ENCODE measurements around the gene RNF208.
"Not testable (repeated sequence)": the region's sequence is repeated elsewhere in the genome, so short reads cannot be mapped to it uniquely, and the experiment has no call there.

The RNF208 gene, protein sequence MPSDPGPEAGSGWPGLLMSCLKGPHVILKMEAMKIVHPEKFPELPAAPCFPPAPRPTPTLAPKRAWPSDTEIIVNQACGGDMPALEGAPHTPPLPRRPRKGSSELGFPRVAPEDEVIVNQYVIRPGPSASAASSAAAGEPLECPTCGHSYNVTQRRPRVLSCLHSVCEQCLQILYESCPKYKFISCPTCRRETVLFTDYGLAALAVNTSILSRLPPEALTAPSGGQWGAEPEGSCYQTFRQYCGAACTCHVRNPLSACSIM

DNA sequence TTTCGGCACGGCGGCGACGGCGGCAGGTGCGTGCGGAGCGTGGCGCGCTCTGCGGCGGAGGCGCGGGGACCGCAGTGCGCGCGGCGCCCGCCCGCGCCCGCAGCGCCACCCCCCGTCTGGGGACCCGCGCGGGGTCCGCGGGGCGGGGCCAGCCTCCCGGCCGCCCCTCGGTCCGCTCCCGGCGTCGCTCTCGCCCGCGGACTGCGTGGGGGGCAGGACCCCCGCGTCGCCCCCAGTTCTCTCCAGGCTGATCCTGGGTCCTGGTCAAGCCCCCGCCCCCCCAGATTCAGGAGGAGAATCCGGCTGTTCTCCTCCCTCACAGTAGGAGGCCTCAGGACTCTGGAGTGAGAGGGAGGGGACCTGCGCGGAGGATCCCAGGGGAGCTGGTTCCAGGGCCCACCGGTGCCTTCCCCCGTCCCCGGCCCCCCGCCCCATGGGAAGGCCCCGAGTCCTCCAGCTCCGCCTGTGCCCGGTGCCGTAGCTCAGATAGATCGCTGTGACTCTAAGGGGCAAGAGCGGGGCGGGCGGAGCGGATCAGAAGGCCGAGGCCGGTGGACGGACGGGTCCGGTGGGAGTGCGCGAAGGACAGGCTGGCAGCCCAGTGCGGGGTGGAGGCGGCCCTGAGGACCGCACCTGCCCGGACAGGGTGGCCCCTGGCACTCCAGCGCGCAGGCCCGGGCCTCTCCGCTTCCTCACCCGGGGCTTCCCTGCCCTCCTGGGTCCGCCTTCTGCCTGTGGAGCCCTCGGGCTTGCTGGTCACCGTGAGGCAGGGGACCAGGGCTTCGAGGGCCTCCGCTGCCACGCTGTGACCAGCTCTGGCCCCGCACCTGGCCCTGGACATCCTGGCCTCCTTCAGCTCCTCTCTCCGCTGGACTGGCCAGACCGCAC is at the start of gene RNF208:
RNF208 (minus strand) TSS at position 51 of the 888 bp plus-strand sequence. CDS start 1,028 bp downstream, outside the sequence.
- no peak for DNase-seq

- DNase-seq: no peak
Observed at GRCh38 chr9:137271696-137272076, 49.6 kb upstream of the RNF208 start.

DNA sequence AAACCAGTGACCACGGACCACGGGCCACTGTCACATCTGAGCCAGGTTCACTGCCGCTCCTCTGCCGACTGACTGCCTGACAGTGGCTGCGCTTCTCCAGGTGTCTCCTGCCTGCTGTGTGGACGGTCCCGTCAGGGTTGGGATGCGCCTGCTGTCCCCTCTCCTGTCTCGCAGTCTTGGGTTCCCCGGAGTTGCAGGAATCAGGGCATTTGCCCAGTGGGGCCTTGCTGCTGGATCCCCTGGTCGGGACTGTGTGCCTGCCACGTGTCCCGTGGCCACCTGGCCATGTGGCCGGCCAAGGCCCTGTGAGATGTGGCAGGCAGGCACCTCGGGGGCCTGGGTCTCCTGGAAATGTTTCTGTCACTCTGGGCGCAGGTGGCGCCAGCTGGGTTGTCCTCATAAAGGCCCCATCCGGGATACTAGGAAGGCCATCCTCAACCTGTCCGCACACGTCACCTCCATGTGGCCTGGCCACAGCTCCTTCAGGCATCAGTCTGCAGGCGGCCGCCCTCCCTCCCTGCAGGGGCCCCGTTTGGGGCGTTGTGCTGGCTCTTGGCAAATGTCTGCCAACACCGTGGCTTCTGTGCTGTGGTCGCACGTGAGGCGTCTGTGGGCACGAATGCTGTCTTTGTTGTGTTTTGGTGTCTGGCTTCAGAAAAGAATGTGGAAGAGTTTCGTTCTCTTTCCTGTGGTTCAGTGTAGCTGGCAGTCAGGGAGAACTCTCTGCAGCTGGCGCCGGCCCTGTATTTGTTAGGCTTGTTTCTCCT is 49.1 kb upstream of the RNF208 start:
- no peak for DNase-seq

- DNase-seq: no peak
Observed at GRCh38 chr9:137269231-137269772, 47.3 kb upstream of the RNF208 start.

GRCh38 chr9:137268538-137269201 is 46.6 kb upstream of the RNF208 start:
- no peak for DNase-seq

GRCh38 chr9:137267933-137268355 is 45.9 kb upstream of the RNF208 start:
- no peak for DNase-seq

- DNase-seq: no peak
Observed at GRCh38 chr9:137266585-137267453, 44.8 kb upstream of the RNF208 start.

- DNase-seq: no peak
Observed at GRCh38 chr9:137266162-137266527, 44.1 kb upstream of the RNF208 start.

DNA sequence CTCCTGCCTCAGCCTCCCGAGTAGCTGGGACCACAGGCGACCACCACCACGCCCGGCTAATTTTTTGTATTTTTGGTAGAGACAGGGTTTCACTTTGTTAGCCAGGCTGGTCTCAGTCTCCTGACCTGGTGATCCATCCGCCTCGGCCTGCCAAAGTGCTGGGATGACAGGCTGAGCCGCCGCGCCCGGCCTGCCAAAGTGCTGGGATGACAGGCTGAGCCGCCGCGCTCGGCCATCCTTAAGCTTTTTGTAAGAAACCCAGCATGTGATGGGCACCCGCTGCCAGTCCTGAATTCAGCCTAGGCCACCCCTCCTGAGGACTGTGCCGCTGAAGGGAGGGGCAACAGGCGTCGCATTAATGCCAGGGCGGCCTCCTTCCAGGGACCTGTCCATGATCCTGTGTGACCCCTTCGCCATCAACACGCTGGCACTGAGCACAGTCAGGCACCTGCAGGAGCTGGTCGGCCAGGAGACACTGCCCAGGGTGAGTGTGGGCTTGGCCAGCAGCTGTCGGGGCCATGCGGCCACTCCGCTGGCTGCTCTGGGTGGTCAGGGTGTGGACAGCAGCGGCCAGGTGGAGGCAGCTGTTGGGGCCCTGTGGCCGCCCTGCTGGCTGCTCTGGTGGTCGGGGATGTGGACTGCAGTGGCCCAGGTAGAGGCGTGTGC is 43.6 kb upstream of the RNF208 start:
- no peak for DNase-seq

DNA sequence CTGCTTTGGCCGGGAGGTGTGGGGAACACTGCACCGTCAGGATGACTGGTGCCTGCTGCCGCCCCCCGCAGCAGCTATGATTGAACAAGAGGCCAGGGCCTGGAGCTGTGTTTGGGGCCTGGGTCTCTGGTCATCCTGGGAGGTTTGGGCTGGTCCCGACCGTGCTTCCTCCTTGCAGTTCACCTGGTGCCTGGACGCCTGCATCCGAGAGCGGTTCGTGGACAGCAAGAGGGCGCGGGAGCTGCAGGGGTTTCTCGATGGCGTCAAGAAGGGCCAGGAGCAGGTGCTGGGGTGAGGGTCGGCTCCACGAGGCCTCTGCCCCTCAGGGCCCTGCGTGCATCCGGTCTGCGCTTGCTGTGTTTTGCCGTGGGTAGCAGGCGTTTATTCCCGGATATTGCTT is 42.0 kb upstream of the RNF208 start:
- no peak for DNase-seq

DNA sequence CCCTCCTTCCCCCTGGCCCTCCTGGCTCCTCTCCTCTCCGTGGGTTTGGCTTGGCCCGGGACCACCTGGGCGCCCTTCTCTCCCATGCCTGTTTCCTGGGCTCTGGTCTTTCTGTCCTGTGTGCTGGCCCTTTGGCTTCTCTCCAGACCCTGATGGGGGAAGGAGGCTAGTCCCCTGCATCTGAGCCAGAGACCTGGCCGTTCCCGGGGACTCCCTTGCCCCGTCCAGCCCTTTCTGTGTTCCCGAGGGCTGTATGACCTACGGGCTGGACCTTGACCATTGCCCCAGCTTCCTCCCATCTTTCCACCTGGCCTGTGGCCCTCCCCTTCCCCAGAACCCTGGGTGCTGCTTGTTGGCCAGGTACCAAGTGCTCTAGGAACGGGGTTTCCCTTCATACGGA is 41.5 kb upstream of the RNF208 start:
- DNase-seq: no peak

- DNase-seq: no peak
Observed at GRCh38 chr9:137262909-137263285, 40.9 kb upstream of the RNF208 start.

GRCh38 chr9:137262173-137262908 is 40.3 kb upstream of the RNF208 start:
- not testable (repeated sequence) for DNase-seq

- no peak for DNase-seq
Observed at GRCh38 chr9:137256856-137257255, 34.8 kb upstream of the RNF208 start.

DNA sequence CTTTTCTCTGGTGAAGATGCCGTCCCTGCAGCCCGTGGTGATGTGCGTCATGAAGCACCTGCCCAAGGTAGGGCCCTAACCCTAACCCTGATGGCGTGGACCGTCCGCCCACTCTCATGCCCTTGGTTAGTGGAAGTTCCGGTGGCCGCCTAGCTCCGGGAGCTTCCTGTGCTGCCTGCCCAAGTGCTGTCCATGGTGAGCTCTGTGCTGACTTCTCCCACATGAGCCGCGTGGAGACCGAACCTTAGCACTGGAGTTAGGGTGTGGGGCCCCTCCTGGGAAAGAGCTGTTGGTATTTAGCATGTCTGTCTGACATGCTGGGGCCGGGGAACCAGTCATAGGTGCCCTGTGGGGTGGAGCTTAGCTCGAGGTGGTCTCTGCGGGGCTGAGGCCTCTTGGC is 34.3 kb upstream of the RNF208 start:
- DNase-seq: no peak

- DNase-seq: no peak
Observed at GRCh38 chr9:137255448-137256114, 33.5 kb upstream of the RNF208 start.

GRCh38 chr9:137254624-137255447 is 32.8 kb upstream of the RNF208 start, which contains the start of gene NELFB:
Gene NELFB (plus strand): TSS chr9:137255327.
- peak; percentile 85 for DNase-seq

- DNase-seq: no peak
Observed at GRCh38 chr9:137253717-137254623, 31.9 kb upstream of the RNF208 start.

Measured in NK-92 treated with Interleukin-12 subunit alpha and Interleukin-12 subunit beta, amount 100 ng/mL, for 24 hours (cell line).